K562 (cell line): Measurements from ENCODE around the gene POLD1. TPM values are rescaled to one million over a fixed set of nuclear protein-coding genes. Genes with fewer than 3 reads are reported as not detected.
A peak's percentile ranks its signal among the peaks of the same experiment; 100 is the strongest.

Experiments used
- CBFA2T2 ChIP-seq: fragments of 450-650 bp; conservative IDR thresholded peaks from 2 replicates; pipeline ENCODE4 v1.6.1; 2017; ENCODE audit warnings: mild to moderate bottlenecking
- ID3 ChIP-seq, 2 experiments: fragments of 250-450 bp in 1 of 2; fragments of 450-650 bp in 1 of 2; sonication (Bioruptor Pico) in 1 of 2; IDR thresholded peaks; 2 replicates each; pipeline versions ENCODE4 v1.6.1 to v1.8.0; 2016 to 2021; ENCODE audit warnings: mild to moderate bottlenecking in 2 of 2, moderate library complexity in 2 of 2, missing compliant biosample characterization in 1 of 2, missing genetic modification characterization in 1 of 2
- LEF1 ChIP-seq: fragments of 450-650 bp; IDR thresholded peaks from 2 replicates; pipeline ENCODE4 v1.6.1; 2016; ENCODE audit warnings: mild to moderate bottlenecking
- NCOA1 ChIP-seq: fragments of 450-650 bp; IDR thresholded peaks from 2 replicates; pipeline ENCODE4 v1.6.1; 2016; ENCODE audit warnings: low read depth
- RERE ChIP-seq: sonication (generic); formaldehyde crosslinking; IDR thresholded peaks from 2 replicates; pipeline ENCODE4 v1.8.0; 2023; ENCODE audit warnings: missing genetic modification reagents, mild to moderate bottlenecking, borderline replicate concordance
- ZBTB2 ChIP-seq: fragments of 450-650 bp; IDR thresholded peaks from 2 replicates; pipeline ENCODE4 v1.6.1; 2016; ENCODE audit warnings: antibody characterized with exemption
- ZBTB40 ChIP-seq, 2 experiments: fragments of 450-650 bp in 1 of 2; sonication (generic) in 1 of 2; formaldehyde crosslinking in 1 of 2; IDR thresholded peaks; 2 replicates each; pipeline versions ENCODE4 v1.7.1 to v1.9.0; 2016 to 2022; ENCODE audit warnings: inconsistent platforms in 1 of 2, mild to moderate bottlenecking in 1 of 2, missing genetic modification reagents in 1 of 2
- ZNF133 ChIP-seq: fragments of 250-450 bp; sonication (Bioruptor Pico); IDR thresholded peaks from 2 replicates; pipeline ENCODE4 v1.4.0; 2020; ENCODE audit warnings: mild to moderate bottlenecking
- ZNF717 ChIP-seq: fragments of 250-450 bp; sonication (Bioruptor Pico); IDR thresholded peaks from 2 replicates; pipeline ENCODE4 v1.5.0; 2021
- polyA plus RNA-seq, 8 experiments: library from polyadenylated mRNA; depleted of rRNA in 4 of 8; stranded (reverse) in 5 of 8; unstranded in 3 of 8; fragments of >200 nt; fragmentation: Nextera tagmentation in 2 of 8; fragmentation: Illumina TruSeq in 1 of 8; extraction: Ambion mirVana in 2 of 8; extraction: Trizol in 1 of 8; gene quantifications; 2 replicates each; pipeline versions ENCODE4 v1.2.1 to v1.2.3, GENCODE V29; 2011 to 2014; ENCODE audit warnings: inconsistent platforms in 1 of 8, missing spikeins in 1 of 8
- total RNA-seq, 7 experiments: library from RNA; depleted of rRNA in 6 of 7; stranded (reverse); fragments of >200 nt in 6 of 7; fragmentation: Illumina TruSeq in 2 of 7; extraction: Trizol in 2 of 7; gene quantifications; 2 replicates each; pipeline versions ENCODE4 v1.2.1 to v1.2.3, GENCODE V29; 2011 to 2021; ENCODE audit warnings: low replicate concordance in 1 of 7

POLD1 gene
- total and polyA plus RNA-seq, 9 of the 15 experiments (the other 6 are each of a cell fraction or from before 2014, with no cell fraction given): 1.3 to 312 (median 47.8) TPM

GRCh38 chr19:50377517-50377916, 6.6 kb upstream of the POLD1 start (continued):
- TF ChIP-seq ZBTB40 (IDR thresholded peaks at IDR 0.05): no peak
- no peak for TF ChIP-seq ZBTB40 (CRISPR knock-in tag; IDR thresholded peaks at IDR 0.05)
- no peak for TF ChIP-seq ZNF717
- peak; percentile 54 for TF ChIP-seq CBFA2T2
- TF ChIP-seq LEF1: peak; percentile 28; the same call in 1 of the 2 replicates
- 0 out of 2 replicates have a peak, but pooled peaks have one; percentile 38 for TF ChIP-seq ZBTB2
- TF ChIP-seq ID3 (CRISPR knock-in tag; IDR thresholded peaks at IDR 0.05): no peak
- no peak for TF ChIP-seq ID3 (tag; IDR thresholded peaks at IDR 0.05)
- peak; percentile 22; the same call in 1 of the 2 replicates for TF ChIP-seq NCOA1
- TF ChIP-seq ZNF133 (CRISPR knock-in tag): no peak
- no peak for TF ChIP-seq RERE (CRISPR knock-in tag)
